GM12878 (cell line): ENCODE measurements around the gene PCDH15. TPM values are rescaled to one million over a fixed set of nuclear protein-coding genes. Genes with fewer than 3 reads are reported as not detected.

Source experiments
- TBL1XR1 ChIP-seq: IDR thresholded peaks from 2 replicates; pipeline ENCODE4 v1.6.1; 2012; ENCODE audit warnings: low read depth, low read length, improper control_type of control experiment
- microRNA counts: library from miRNA; unstranded; fragments of <30 nt; microRNA quantifications from one replicate; lab custom pipeline; 2016
- microRNA-seq: library from miRNA; unstranded; fragments of <30 nt; microRNA quantifications from one replicate; pipeline ENCODE4, GENCODE V29; 2018
- polyA plus RNA-seq, 11 experiments: library from polyadenylated mRNA; depleted of rRNA in 4 of 11; unstranded in 6 of 11; stranded (reverse) in 5 of 11; fragments of >200 nt; fragmentation: Nextera tagmentation in 4 of 11; fragmentation: Illumina TruSeq in 1 of 11; extraction: Ambion mirVana in 4 of 11; extraction: Trizol in 1 of 11; gene quantifications; 1 replicate in 1 of 11; 2 replicates in 10 of 11; pipeline versions ENCODE4 v1.2.1 to v1.2.3, GENCODE V29; 2011 to 2016; ENCODE audit warnings: inconsistent platforms in 2 of 11, missing spikeins in 2 of 11, low read depth in 1 of 11
- small RNA-seq: library from RNA; depleted of rRNA; stranded (forward); fragments of <200 nt; gene quantifications from one replicate; pipeline ENCODE3, GENCODE V24; 2014
- total RNA-seq, 4 experiments: library from RNA; depleted of rRNA in 3 of 4; stranded (reverse); fragments of >200 nt in 3 of 4; fragmentation: Illumina TruSeq in 1 of 4; extraction: Trizol in 1 of 4; gene quantifications; 2 replicates each; pipeline versions ENCODE4 v1.2.1 to v1.2.3, GENCODE V29; 2013 to 2021

PCDH15 gene
- total and polyA plus RNA-seq, 10 of the 15 experiments (the other 5 are each of a cell fraction or from before 2014, with no cell fraction given) = 0.03 to 0.52 (median 0.07) TPM; not detected in 6

DNA sequence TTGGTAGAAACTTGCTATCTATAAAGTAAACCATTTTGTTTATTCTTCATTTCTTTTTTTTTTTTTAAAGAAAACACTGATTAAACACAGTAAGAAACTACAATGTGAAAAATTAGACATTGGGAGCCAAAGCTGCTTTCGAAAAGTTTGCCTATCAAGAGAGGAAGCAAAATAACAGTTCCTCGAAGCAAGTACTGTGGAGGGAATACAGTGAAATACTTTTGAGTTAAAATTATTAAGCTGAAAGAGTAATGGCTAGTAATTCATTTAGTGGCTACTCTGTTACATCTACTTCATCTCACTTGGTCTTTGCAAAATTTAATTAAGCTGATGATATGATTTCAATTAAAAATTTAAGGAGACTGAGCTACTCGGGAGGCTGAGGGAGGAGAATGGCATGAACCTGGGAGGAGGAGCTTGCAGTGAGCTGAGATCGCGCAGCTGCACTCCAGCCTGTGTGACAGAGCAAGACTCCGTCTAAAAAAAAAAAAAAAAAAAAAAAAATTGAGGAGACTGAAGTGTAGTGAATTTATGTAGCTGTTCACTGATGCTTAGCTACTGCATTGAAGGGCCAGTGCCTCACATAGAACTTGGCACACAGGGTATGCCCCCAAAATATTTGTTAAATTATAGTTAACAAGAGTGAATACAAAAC lies 1046.3 kb downstream of the PCDH15 start (continued):
- no peak for TF ChIP-seq TBL1XR1
- TF ChIP-seq, all 136 proteins: peak for 0

MicroRNA genes within 50 kb of the gene (microRNA counts, 767-probe panel; counts per million panel counts)
- microRNA hsa-miR-548f (lab: Ali Mortazavi, UCI) = 784 counts per million, percentile 18 among the panel's probes with 10 or more counts

Small RNA genes lying within 50 kb of the gene (microRNA-seq; reads per million reads assigned to microRNA genes)
- gene MIR548F1 = 0.56 reads per million

Small RNA genes lying within 50 kb of the gene (small RNA-seq; reads per million reads assigned to genes)
- gene AL365496.1 (not detected), gene MIR548F1 (1.2 reads per million, percentile 40 among the genes with 10 or more reads in this experiment), gene RNU6-687P (not detected)
